GM18511 (cell line): ENCODE data around the gene DAP.

Experiments
- ATAC-seq: cut with Tn5 transposase; IDR thresholded peaks from one replicate; pipeline ENCODE4 v1.9.1; 2021; ENCODE audit warnings: mild to moderate bottlenecking, moderate library complexity; ENCODE audit not compliant: unreplicated experiment

DAP gene

GRCh38 chr5:10695055-10695649, 65.9 kb downstream of the DAP start:
- peak; percentile 45 for ATAC-seq

DNA sequence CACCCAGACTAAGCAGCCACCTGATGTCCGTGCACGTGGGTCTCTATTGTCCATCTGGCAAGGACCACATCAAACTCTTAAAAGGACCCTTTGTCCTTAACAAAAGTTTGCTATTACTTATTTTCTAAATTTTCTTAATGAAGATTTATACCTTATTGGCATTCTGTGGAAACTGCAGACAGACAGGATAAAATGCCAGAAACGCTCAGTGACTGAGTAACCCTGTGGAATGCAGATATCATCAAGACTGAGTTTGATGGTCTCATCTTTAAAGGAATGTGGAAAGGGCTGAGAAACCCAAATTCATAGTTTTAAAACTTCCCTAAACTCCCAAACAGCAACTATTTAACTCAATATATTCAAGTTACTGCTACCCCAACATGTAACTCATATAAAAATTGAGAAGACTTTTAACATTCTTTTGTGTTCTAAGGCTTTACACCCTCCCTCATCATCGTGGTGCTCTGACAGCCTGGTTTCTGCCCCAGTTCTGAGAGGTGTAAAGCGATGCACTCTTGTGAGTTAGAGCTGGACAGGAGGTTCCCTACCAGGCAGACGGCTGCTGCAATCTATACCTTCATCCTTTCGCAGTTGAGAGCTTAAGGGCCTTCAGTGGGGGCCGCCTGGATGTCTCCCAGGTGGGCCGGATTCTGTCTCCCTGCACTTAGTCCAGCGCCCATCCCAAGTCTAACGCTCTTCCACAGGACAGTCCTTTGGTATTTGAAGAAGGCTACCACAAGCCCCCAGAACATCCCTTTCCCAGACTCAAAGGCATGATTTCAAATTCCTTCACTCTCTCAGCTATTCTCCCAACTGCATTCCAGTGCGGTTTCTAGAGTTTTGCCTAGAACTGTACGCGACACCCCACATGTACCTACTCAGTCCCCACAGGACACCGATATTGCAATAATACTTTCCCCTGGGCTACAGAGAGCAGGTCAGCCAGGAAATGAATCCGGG, 68.9 kb downstream of the DAP start:
- ATAC-seq = no peak

DNA sequence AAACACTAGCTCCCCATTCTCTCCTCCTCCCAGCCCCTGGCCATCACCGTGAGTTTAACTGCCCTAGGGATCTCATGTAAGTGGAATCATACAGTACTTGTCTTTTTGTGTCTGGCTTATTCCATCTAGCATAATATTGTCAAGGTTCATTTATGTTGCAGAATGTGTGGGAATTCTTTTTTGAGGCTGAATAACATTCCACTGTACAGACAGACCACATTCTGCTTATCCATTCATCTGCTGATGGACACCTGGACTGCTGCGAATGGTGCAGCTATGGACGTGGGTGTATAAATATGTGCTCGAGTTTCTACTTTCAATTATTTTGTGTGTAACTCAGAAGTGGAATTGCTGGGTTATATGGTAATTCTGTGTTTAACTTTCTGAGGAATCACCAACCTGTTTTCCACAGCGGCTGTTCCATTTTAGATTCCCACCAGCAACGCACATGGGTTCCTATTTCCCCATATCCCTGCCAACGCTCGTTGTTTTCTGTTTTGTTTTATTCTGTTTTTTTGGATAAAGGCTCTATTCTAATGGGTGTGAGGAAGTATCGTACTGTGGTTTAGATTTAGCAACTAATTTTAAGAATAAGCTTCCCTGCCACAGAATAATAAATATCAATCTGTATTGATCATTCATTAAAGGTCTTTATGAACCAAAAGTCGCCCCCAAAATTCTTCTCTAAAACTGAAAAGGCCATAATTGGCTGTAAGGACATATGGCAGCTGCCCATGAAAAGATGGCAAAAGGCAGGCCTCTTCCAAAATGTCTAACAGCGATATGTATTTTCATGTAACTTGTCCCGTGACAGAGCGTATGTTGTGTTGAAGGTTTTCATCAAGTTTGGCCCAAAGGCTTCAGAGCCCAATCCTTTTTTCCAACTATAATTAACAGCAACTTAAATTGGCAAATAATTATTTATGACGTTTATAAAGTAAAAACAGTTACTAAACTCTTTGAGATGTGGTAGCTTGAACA, 70.3 kb downstream of the DAP start:
- ATAC-seq = no peak

GRCh38 chr5:10689391-10690081, 71.5 kb downstream of the DAP start:
- no peak for ATAC-seq

DNA sequence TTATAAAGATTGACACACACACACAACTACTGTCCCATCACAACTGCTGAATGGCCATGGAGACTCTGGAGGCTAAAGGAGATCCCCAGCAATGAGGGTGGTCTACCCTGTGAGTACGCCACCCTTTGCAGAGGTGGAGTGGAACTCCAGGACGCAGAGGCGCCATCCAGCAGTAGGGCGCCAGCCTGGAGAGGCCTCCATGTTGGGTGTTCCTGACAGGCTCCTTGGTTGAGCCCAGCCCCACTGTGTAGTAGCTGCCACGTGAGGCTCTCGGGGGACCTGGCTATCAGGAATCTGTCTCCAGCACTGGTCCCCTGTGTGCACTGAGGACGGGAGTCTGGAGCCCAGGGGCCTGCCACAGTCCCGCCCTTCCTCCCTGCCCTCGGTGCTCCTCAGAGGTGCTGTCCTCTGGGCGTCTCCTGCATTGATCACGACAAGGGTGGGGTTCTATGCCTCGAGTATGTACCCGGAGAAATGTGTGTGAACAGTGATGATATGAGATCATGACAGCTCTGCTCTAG, 72.3 kb downstream of the DAP start:
- no peak for ATAC-seq

- no peak for ATAC-seq
These were observed 74.1 kb downstream of the DAP start for GRCh38 chr5:10686890-10687289.

DNA sequence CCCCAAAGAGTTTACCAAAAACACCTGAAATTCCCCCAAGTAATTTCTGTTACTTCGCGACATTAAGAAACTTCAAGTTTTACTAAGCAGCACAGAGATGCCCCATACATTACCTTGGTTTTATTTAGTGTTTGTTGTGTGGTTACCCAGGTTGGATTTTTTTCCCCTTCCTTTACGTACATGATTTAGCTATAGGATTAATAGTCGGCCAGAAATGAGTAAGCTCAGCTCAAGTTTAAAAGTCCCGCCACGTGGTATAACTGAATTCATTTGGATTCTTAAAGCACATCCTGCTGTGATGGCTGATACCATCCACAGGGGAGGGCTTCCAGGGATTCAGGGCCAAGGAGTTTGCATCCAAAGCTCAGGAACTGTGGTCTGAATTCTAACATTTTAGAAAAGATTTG, 75.9 kb downstream of the DAP start:
- ATAC-seq = peak; percentile 87

DNA sequence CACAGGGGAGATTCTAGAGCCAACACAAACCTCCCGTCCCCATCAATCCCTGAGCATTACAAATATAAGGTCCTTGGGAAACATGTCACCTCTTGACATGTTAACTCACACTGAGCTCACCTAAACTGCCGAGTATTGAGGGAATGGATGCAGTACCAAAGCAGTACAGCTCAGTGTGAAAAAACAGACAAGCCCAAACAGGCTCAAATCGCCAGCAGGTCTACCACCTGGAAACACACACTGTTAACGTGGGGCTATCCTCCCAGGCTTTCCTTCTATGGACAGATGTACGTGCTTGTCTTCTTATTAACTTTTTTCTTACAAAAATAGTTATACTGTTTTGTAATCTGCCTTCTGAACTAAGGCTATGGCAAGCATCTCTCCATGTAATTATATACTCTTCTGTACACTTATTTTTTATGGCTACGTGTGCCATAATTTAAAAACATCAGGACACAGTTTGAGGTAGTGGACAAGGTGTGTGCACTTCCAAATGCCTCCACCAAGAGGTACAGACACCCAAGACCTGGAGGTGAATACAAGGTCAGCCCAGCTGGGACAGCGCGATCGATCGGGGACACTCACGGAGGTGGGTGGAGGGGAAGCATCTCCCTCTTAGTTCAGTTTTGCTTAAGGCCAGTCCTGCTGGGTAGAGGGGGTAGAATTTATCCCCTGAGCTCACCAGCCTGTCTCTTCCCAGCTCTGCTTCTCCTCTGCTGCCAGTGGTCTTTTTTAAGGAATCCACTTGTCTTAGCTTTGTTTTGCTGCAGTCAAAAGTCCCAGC, 76.5 kb downstream of the DAP start:
- ATAC-seq = peak; percentile 52

DNA sequence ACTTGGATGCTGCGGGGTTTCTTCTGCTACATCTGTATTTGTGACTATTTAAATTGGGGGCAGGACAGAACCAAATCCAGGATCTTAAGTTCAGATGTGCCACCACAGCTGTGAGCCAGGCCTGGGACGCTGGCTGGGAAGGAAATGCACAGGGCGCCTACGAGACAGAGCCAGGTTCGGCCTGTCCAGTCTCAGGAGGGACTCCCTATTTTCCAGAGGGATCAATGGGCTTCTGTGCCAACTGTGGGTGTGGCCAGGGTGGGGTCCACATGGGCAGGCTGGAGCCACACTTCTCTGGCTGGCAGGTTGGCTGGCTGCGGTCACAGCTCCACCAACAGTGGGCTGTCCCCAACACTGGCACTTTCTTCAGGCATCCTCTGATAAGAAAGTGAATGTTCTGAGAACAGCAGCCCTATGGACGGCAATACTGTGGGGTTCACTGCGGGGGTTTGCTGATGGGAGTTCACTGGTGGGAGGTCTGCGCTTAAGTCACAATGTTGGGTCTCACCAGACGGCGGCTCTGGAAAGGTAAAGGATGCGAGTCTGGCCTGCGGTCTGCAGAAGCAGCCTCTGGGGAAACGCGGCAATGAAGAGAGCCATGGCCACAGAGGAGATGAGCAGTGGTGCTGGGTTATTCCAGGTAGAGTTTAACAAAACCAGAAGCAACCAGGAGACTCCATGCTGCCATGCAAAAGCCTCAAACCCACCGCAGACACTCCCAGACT, 78.1 kb downstream of the DAP start:
- no peak for ATAC-seq

DNA sequence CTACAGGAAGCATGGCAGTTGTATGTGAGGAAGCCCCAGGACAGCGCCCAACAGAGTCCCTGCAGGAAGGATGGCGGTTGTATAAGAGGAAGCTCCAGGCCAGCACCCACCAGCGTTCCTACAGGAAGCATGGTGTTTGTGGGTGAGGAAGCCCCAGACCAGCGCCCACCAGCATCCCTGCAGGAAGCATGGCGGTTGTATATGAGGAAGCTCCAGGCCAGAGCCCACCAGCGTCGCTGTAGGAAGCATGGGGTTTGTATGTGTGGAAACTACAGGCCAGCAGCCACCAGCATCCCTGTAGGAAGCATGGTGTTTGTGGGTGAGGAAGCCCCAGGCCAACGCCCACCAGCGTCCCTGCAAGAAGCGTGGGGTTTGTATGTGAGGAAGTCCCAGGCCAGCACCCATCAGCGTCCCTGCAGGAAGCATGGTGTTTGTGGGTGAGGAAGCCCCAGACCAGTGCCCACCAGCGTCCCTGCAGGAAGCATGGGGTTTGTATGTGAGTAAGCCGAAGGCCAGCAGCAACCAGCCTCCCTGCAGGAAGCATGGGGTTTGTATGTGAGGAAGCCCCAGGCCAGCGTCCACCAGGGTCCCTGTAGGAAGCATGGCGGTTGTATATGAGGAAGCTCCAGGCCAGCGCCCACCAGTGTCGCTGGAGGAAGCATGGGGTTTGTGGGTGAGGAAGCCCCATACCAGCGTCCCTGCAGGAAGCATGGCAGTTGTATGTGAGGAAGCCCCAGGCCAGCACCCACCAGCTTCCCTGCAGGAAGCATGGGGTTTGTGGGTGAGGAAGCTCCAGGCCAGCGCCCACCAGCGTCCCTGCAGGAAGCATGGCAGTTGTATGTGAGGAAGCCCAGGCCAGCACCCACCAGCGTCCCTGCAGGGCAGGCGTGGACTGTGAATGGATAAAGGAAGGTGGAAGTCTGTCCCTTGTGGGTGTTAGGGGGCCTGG, 79.0 kb downstream of the DAP start:
- no peak for ATAC-seq

GRCh38 chr5:10680876-10681481, 80.1 kb downstream of the DAP start:
- ATAC-seq = no peak

GRCh38 chr5:10679336-10679988, 81.6 kb downstream of the DAP start:
- no peak for ATAC-seq

DNA sequence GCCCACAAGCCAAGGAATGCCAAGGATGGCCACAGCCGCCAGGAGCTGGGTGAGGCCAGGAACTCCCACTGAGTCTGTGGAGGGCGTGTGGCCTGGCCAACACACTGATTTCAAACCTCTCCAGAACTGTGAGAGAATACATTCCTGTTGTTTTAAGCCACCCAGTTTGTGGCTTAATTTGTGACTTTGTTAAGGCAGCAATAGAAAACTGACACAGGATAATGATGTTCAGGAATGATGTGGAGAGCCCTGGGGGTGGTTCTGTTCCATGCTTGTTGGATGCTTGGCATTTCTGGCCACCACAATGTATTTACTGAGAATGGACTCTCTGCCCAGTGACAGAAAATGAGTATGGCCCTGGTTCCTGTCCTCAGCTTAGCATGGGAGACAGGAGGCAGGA, 82.8 kb downstream of the DAP start:
- ATAC-seq = no peak

- no peak for ATAC-seq
These were observed 83.5 kb downstream of the DAP start for GRCh38 chr5:10677533-10677932.

- ATAC-seq = no peak
These were observed 84.1 kb downstream of the DAP start for GRCh38 chr5:10676946-10677345.

- ATAC-seq = no peak
These were observed 84.8 kb downstream of the DAP start for GRCh38 chr5:10676224-10676623.

- ATAC-seq = no peak
These were observed 85.8 kb downstream of the DAP start for GRCh38 chr5:10675177-10675700.
